DMS53 treated with DMSO at 0.1 percent for 48 hours (cell line): Measurements from ENCODE around the gene CORO1A.
"Not testable (repeated sequence)": the region's sequence is repeated elsewhere in the genome, so short reads cannot be mapped to it uniquely, and the experiment has no call there.

Experiments
- DNase-seq: peaks from one replicate; lab custom pipeline; 2025; ENCODE audit not compliant: unreplicated experiment; lab: John Stamatoyannopoulos, UW

The CORO1A gene

GRCh38 chr16:30199608-30200343 lies 16.4 kb downstream of the CORO1A start:
- DNase-seq, result not testable (repeated sequence)

- DNase-seq, result not testable (repeated sequence)
Measured at GRCh38 chr16:30205541-30206236, 22.3 kb downstream of the CORO1A start.

- not testable (repeated sequence) for DNase-seq
Measured at GRCh38 chr16:30206252-30206651, 22.9 kb downstream of the CORO1A start.

GRCh38 chr16:30207063-30207704 lies 23.8 kb downstream of the CORO1A start:
- DNase-seq, result not testable (repeated sequence)

- not testable (repeated sequence) for DNase-seq
Measured at GRCh38 chr16:30209032-30209431, 25.6 kb downstream of the CORO1A start.

- DNase-seq, result not testable (repeated sequence)
Measured at GRCh38 chr16:30211414-30211813, 28.0 kb downstream of the CORO1A start.

GRCh38 chr16:30217082-30217481 lies 33.7 kb downstream of the CORO1A start:
- not testable (repeated sequence) for DNase-seq
